ENCODE results near the gene THEMIS.

DNA sequence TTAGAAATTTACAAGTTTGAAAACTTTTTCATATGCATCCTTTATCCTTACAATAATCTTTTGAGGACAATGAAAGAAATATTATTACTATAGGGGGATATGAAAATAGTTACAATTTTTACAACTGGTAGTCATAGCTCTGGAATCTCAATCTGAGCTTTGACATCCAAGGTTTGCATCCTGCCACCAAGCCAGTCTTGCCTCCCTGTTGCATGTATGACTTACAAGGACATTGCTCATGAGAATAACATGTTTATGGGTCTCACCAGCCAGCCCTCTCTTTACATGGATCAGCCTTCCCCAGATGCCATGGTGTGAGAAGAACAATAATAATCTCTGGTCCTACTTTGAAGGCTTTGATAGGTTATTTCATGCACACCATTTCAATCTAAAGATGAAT, 67.5 kb downstream of the THEMIS start:
- TF ChIP-seq, protein P1, sequence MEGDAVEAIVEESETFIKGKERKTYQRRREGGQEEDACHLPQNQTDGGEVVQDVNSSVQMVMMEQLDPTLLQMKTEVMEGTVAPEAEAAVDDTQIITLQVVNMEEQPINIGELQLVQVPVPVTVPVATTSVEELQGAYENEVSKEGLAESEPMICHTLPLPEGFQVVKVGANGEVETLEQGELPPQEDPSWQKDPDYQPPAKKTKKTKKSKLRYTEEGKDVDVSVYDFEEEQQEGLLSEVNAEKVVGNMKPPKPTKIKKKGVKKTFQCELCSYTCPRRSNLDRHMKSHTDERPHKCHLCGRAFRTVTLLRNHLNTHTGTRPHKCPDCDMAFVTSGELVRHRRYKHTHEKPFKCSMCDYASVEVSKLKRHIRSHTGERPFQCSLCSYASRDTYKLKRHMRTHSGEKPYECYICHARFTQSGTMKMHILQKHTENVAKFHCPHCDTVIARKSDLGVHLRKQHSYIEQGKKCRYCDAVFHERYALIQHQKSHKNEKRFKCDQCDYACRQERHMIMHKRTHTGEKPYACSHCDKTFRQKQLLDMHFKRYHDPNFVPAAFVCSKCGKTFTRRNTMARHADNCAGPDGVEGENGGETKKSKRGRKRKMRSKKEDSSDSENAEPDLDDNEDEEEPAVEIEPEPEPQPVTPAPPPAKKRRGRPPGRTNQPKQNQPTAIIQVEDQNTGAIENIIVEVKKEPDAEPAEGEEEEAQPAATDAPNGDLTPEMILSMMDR (IDR thresholded peaks at IDR 0.05; ENCODE audit: poor library complexity) = no peak
- TF ChIP-seq EZH2 (IDR thresholded peaks at IDR 0.05; ENCODE audit: borderline replicate concordance) (no peak), EZH2phosphoT487 (IDR thresholded peaks at IDR 0.05; ENCODE audit: low read depth, severe bottlenecking, unreplicated experiment) (no peak)

All from hepatocyte (in vitro differentiated cells).